Heart left ventricle (tissue), 16 donors: Measurements from ENCODE around the gene TRMU. TPM values are rescaled to one million over a fixed set of nuclear protein-coding genes. Genes with fewer than 3 reads are reported as not detected.

ENCODE experiments used
- ATAC-seq, 4 donors: fragments of 200-7000 bp; cut with Tn5 transposase; one replicate each; pipeline ENCODE4 v1.9.1; 2020 to 2022; ENCODE audit warnings: moderate library complexity in 4 of 4, mild to moderate bottlenecking in 3 of 4, moderate number of reproducible peaks in 1 of 4
- DNase-seq, 5 donors: peaks; one replicate each; pipeline ENCODE4 v3.0.0-alpha.2; 2020
- H3K27ac ChIP-seq, 12 donors: fragments of 200-600 bp; sonication (generic) in 4 of 12; one replicate each; pipeline versions ENCODE4 v1.5.0 to v1.8.0; 2016 to 2022; ENCODE audit warnings: mild to moderate bottlenecking in 2 of 12
- H3K27me3 ChIP-seq, 9 donors: fragments of 200-600 bp; sonication (generic) in 2 of 9; one replicate each; pipeline versions ENCODE4 v1.5.1 to v1.8.0; 2016 to 2022; ENCODE audit warnings: mild to moderate bottlenecking in 3 of 9
- H3K36me3 ChIP-seq, 9 donors: fragments of 200-600 bp; sonication (generic) in 2 of 9; one replicate each; pipeline versions ENCODE4 v1.5.0 to v1.8.0; 2018 to 2022; ENCODE audit warnings: mild to moderate bottlenecking in 2 of 9
- H3K4me1 ChIP-seq, 12 donors: fragments of 200-600 bp; sonication (generic) in 4 of 12; one replicate each; pipeline versions ENCODE4 v1.5.0 to v1.8.0; 2016 to 2022; ENCODE audit warnings: mild to moderate bottlenecking in 3 of 12
- H3K4me3 ChIP-seq, 12 donors: fragments of 200-600 bp; sonication (generic) in 4 of 12; one replicate each; pipeline versions ENCODE4 v1.5.0 to v1.8.0; 2017 to 2022; ENCODE audit warnings: mild to moderate bottlenecking in 9 of 12, moderate library complexity in 4 of 12
- H3K9me3 ChIP-seq, 12 donors: fragments of 200-600 bp; sonication (generic) in 4 of 12; one replicate each; pipeline versions ENCODE4 v1.5.0 to v1.8.0; 2016 to 2022; ENCODE audit warnings: mild to moderate bottlenecking in 1 of 12
- POLR2A ChIP-seq, 2 donors: fragments of 450-650 bp; IDR thresholded peaks; one replicate each; pipeline ENCODE4 v1.6.1; 2017; ENCODE audit warnings: antibody characterized with exemption in 2 of 2, mild to moderate bottlenecking in 2 of 2, moderate library complexity in 2 of 2
- WGBS, 4 donors: extraction: QIAGEN DNeasy Blood & Tissue Kit in 2 of 4; methylation state at CpG; one replicate each; pipeline versions ENCODE4 v1.1.5 to v1.1.7; 2013 to 2018; 5-methylcytosine and 5-hydroxymethylcytosine counted together
- intact Hi-C, 10 donors: fragments of 100-400 bp; cut with DNase I; formaldehyde crosslinking; loops; one replicate each; pipeline versions ENCODE4 v1.11.1 to v1.14.2; 2022
- polyA plus RNA-seq, 2 donors: library from polyadenylated mRNA; stranded (reverse); fragments of 200-250 nt; gene quantifications; one replicate each; pipeline ENCODE4 v1.2.3, GENCODE V29; 2013
- total RNA-seq, 9 donors: library from RNA; depleted of rRNA in 2 of 9; stranded (reverse); fragments of >200 nt in 2 of 9; fragmentation: NEBNext Ultra II Directional in 3 of 9; extraction: Animal tissue kit (Norgen Biotek cat#: 25700) in 3 of 9; gene quantifications; one replicate each; pipeline versions ENCODE4 v1.1.0 to v1.2.4, GENCODE V29; 2016 to 2023
- TF ChIP-seq, protein P1 (sequence below), 12 donors: fragments of 200-600 bp; sonication (generic) in 4 of 12; IDR thresholded peaks; one replicate each; pipeline versions ENCODE4 v1.5.0 to v1.8.0; 2018 to 2022; ENCODE audit warnings: antibody characterized with exemption in 12 of 12, mild to moderate bottlenecking in 5 of 12
- donor health status: ischemic (EF 13 %, LVEDD 7.1; RV severe dilation, severe dysfunction).
- donor health status: healthy with polysubstance abuse.
- donor health status: DM: no; HTN: yes; CAD: no.
- donor health status: DM: no; HTN: no; CAD: no.
- donor health status: ischemic (EF 25% LVEDD 6.9; RV normal size, moderate dysfunction).
- donor health status: ischemic (EF 25% LVEDD 5.7; RV mildly dilated, moderate dysfunction).
- donor health status: healthy.
- donor health status: DM: yes; HTN: yes; CAD: no.
- donor health status: ischemic (EF 35%, LVEDD 5.7; RV mildly dilated, moderate dysfunction).
- donor health status: nonischemic (EF 11% LVEDD 7.7; RV severe dilation, severe dysfunction).
- donor health status: DM: yes; HTN: yes; CAD: no.
- donor health status: PGD.
- donor health status: ischemic (EF 29% LVEDD 5.4; RV normal size, mild dysfunction).
- donor health status: nonischemic (EF 23%, LVEDD 6.1; RV moderate dilation, normal function).

Gene TRMU
- total and polyA plus RNA-seq, 11 donors: 24.3 to 48.7 (median 33.3) TPM

DNA sequence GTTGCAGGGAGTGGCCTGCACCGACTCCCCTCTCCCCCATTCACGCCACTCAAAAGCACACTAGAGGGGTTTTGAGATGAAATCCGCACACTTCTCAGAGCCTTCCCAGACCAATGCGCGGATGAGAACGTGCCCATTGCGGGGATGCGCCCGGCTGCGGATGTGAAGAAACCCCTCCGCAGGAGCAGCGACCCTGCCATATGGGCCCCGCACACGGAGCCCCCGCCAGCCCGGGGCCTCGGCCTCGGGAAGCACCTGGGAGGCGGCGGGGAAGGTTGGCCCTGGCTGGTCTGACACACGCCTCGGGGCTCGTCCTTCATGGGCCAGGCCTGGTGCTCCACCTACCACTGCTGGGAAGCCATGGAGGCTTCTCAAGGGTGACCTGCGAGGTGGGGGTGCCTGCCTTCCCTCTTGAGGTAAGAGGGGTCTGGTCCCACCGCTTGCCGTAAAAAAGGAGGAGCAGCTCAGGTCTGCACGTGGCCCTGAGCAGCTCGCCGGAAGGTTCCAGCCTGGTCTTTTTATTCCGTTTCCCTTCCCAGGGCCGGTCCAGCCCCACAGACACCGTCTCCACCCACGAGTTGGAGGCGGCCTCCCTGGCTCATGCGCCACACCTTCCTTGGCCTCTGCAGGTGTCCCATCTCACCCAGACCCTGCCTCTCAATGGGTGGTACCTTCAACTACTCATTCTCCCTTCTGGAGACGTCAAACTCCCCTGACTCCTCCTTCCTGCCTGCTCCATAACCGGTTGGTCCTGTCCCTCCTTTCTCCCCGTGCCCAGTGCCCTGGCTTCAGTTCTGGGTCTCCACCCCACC is 39.4 kb downstream of the TRMU start:
- DNase-seq: peak in 1 of 5 donors; percentile 20
- ATAC-seq: no peak
- intact Hi-C loops: no loop called here

DNA sequence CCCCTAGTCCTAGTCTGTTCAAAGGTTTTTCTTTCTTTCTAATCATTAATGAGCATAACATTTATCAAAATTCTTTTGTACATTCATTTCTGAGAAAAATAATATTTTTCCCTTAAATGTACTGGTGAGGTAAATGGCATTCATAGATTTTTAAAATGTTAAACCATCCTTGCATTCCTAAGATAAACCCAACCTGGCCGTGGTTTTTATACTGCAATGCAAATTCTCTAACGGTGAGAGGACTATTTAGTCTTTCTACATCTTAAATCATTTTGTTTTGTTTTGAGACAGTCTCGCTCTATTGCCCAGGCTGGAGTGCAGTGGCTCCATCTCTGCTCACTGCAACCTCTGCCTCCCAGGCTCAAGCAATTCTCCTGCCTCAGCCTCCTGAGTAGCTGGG is 40.6 kb downstream of the TRMU start:
- intact Hi-C loops: no loop called here
- Histone ChIP-seq H3K4me1 (peaks cover 0 to 11% (median 2%) of the 10 kb centered on the region in 12 donors), H3K27ac (no peak overlapping the region), H3K4me3 (no peak overlapping the region), H3K27me3 (no peaks in the 10 kb centered on the region), H3K9me3 (peaks cover 0 to 12% (median 0%) of the 10 kb centered on the region in 12 donors), H3K36me3 (peaks cover 0 to 4% (median 0%) of the 10 kb centered on the region in 9 donors)
- no peak for DNase-seq
- TF ChIP-seq, protein P1, sequence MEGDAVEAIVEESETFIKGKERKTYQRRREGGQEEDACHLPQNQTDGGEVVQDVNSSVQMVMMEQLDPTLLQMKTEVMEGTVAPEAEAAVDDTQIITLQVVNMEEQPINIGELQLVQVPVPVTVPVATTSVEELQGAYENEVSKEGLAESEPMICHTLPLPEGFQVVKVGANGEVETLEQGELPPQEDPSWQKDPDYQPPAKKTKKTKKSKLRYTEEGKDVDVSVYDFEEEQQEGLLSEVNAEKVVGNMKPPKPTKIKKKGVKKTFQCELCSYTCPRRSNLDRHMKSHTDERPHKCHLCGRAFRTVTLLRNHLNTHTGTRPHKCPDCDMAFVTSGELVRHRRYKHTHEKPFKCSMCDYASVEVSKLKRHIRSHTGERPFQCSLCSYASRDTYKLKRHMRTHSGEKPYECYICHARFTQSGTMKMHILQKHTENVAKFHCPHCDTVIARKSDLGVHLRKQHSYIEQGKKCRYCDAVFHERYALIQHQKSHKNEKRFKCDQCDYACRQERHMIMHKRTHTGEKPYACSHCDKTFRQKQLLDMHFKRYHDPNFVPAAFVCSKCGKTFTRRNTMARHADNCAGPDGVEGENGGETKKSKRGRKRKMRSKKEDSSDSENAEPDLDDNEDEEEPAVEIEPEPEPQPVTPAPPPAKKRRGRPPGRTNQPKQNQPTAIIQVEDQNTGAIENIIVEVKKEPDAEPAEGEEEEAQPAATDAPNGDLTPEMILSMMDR (IDR thresholded peaks at IDR 0.05): no peak
- no peak for TF ChIP-seq POLR2A (IDR thresholded peaks at IDR 0.05)
- 95 to 98% (median 96%) methylated on average over 3 of the region's 3 CpGs for WGBS, 4 donors
- no peak for ATAC-seq

More for the DNA sequence above, 39.4 kb downstream of the TRMU start:
- Histone ChIP-seq H3K4me3 (no peak overlapping the region), H3K4me1 (peaks cover 0 to 11% (median 2%) of the 10 kb centered on the region in 12 donors), H3K27me3 (no peaks in the 10 kb centered on the region), H3K27ac (no peak overlapping the region), H3K36me3 (peaks cover 0 to 4% (median 0%) of the 10 kb centered on the region in 9 donors), H3K9me3 (peaks cover 0 to 12% (median 0%) of the 10 kb centered on the region in 12 donors)
- 91 to 92% (median 91%) methylated on average over 30 to 38 of the region's 38 CpGs for WGBS, 4 donors
- no peak for TF ChIP-seq POLR2A (IDR thresholded peaks at IDR 0.05)
- TF ChIP-seq, protein P1 (IDR thresholded peaks at IDR 0.05): no peak

DNA sequence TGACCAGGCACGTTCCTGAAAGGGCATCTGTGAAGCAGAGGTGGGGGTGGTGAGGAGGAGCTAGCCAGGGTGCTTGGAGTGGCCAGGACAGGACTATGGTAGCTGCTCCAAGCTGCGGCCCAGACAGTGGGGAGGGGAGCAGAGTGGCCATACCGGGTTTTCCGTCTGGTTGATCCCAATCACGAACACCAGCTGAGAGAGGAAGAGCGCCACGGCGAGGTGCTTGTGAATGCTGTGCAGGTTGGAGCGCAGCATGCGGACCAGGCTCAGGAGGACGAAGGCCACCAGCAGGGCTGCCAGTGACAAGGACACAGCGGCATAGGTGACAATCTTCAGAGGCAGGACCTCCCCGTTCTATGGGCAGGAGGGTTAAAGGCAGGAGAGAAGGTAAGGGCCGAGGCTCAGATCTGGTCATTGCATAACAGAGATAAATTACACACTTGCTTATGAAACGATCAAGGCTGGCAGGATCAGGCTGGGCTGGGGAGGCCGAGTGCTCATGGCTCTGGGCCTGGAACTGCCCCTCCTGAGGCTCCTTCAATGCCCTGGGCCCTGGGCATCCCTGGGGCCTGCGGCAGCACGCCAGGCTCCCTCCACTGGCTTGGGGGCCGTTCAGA is 41.5 kb downstream of the TRMU start:
- no peak overlapping the region for H3K4me3 ChIP-seq
- peaks cover 0 to 11% (median 2%) of the 10 kb centered on the region in 12 donors for H3K4me1 ChIP-seq
- WGBS, 4 donors: 81 to 87% (median 85%) methylated on average over 18 to 19 of the region's 19 CpGs
- peaks cover 0 to 12% (median 0%) of the 10 kb centered on the region in 12 donors for H3K9me3 ChIP-seq
- no peaks in the 10 kb centered on the region for H3K27me3 ChIP-seq
- DNase-seq: no peak
- TF ChIP-seq, protein P1 (IDR thresholded peaks at IDR 0.05): no peak
- no peak for TF ChIP-seq POLR2A (IDR thresholded peaks at IDR 0.05)
- H3K36me3 ChIP-seq: peaks cover 0 to 4% (median 0%) of the 10 kb centered on the region in 9 donors
- H3K27ac ChIP-seq: peak overlapping the region in 4 of 12 donors; percentile 17 to 59 (median 54)
- peak in 3 of 4 donors; percentile 31 to 46 (median 43) for ATAC-seq
- intact Hi-C loops: no loop called here
